Renal pelvis (tissue), 4 donors: ENCODE data around the gene KATNBL1. TPM values are rescaled to one million over a fixed set of nuclear protein-coding genes. Genes with fewer than 3 reads are reported as not detected.
"Not testable (repeated sequence)": the region's sequence is repeated elsewhere in the genome, so short reads cannot be mapped to it uniquely, and the experiment has no call there.

ENCODE experiments used
- DNase-seq: peaks from one replicate; pipeline ENCODE4 v3.0.0-alpha.2; 2013
- polyA plus RNA-seq, 3 donors: library from polyadenylated mRNA; unstranded; fragments of 120-200 nt; gene quantifications; one replicate each; pipeline ENCODE4 v1.2.1, GENCODE V29; 2013; ENCODE audit not compliant: insufficient read length in 3 of 3

The KATNBL1 gene
- polyA plus RNA-seq, 3 donors: 43.5 to 80.8 (median 76.6) TPM

DNA sequence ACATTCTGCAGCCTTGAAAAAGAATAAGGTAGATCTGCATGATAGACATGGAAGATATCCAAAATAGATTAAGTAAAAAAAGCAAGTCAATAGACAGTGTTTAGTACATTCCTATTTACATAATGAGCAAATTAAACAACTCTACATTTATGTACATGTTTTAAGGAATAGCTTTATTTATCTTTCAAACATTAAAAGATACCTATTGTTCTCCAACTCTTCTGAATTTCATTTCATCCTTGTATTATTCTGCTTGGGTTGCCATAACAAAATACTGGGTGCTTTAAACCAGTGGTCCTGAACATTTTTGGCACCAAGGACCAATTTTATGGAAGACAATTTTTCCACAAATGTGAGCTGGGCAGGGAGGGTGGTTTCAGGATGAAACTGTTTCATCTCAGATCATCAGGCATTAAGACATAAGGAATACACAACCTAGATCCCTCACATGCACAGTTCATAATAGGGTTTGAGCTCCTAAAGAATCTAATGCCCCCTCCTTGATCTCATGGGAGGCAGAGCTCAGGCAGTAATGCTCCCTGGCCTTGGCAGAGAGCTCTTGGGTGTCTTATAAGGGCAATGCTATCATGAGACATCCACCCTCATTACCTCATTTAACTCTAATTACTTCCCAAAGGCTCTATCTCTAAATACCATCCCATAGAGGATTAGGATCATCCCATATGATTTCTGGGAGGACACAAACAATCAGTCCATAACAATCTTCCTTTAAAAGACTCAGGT is 6.8 kb upstream of the KATNBL1 start:
- DNase-seq: no peak

GRCh38 chr15:34214135-34214534 is 4.2 kb upstream of the KATNBL1 start:
- no peak for DNase-seq

GRCh38 chr15:34213690-34214089 is 3.8 kb upstream of the KATNBL1 start:
- DNase-seq: no peak

DNA sequence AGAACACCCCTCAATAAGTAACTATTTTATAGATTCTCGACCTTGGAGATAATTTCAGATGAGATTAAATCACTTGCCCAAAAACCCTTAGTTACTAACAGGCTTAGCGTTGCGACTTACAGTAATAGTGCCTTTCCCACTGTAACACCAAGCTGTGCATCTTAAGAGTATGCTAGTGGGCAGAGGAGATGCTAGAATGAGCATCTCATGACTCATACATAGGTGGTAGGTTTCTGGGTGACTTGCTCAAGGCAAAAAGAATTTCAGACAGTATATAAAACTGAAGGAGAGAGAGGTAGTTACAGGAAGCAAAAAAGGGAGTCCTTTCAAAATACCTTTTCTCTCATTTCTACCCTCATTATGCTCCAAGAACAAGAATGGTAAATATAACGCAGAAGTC is 3.9 kb downstream of the KATNBL1 start:
- no peak for DNase-seq

DNA sequence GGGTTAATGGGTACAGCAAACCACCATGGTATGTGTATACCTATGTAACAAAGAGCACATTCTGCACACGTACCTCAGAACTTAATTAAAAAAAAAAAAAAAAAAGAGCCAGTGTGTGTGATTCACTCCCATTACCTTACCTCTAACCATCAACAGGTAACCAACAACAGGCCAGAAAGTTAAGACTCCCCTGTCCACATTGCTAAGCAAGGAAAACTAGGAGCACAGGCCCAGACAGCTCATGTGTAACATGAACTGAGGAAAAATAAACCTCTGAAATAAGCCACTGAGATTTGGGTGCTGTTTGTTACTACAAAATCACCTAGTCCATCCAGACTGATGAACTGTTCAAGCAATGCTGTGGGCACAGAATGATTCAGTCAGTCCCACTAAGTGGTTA is 6.0 kb downstream of the KATNBL1 start:
- no peak for DNase-seq

DNA sequence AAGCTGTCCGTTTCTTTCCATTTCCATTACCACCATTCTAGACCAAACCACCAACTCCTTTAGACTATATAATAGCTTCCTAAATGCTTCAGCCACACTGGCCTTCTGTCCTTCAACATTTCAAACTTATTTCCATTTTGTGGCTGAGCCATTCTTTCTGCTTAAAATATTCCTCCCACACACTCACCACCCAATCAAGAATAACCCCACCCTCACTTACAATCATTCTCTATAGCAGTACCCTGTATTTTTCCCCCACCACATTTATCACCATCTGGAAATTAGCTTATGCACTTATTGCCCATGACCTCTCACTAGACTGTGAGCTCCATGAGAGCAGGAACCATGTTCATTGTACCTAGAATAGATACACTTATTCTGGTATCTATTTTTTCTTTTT is 6.6 kb downstream of the KATNBL1 start:
- DNase-seq: no peak

DNA sequence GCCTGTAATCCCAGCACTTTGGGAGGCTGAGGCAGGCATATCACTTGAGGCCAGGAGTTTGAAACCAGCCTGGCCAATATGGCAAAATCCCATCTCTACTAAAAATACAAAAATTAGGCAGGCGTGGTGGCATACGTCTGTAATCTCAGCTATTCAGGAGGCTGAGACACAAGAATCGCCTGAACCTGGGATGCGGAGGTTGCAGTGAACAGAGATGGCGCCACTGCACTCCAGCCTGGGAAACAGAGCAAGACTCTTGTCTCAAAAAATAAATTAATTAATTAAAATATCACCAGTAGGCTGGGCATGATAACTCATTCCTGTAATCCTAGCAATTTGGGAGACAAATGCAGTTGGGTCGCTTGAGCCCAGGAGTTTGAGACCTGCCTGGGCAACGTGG is 16.6 kb downstream of the KATNBL1 start:
- not testable (repeated sequence) for DNase-seq

DNA sequence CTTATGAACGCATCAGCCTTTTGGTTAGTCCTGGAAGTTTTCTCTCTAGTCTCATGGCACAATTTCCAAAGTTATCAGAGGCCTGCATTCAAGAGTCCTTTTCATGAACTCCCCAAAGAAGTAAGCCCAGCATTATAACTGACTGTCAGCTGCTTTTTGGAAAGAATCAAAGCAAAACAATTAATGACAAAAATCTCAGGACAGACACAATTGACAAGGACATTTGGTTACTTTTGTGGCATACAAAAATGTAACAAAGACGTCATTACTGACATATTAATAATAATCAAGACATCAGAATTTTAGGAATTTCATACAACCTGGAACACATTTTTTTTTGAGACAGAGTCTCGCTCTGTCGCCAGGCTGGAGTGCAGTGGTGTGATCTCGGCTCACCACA is 21.2 kb downstream of the KATNBL1 start:
- no peak for DNase-seq

- DNase-seq: no peak
These were observed 24.2 kb downstream of the KATNBL1 start for GRCh38 chr15:34185666-34186065.

- DNase-seq: no peak
These were observed 27.0 kb downstream of the KATNBL1 start for GRCh38 chr15:34182942-34183341.

DNA sequence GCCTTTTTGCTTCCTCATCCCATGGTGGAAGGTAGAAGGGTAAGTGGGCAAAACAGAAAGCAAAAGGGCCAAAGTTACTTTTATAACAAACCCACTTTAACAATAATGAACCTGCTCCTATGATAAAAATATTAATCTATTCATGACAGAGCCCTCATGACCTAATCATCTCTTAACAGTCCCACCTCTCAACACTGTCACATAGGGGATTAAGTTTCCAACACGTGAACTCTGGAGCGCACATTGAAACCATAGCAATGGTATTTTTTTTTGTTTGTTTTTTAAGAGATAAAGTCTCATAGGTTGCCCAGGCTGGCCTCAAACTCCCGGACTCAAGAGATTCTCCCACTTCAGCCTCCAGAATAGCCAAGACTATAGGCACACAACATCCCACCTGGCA is 30.7 kb downstream of the KATNBL1 start:
- DNase-seq: no peak

DNA sequence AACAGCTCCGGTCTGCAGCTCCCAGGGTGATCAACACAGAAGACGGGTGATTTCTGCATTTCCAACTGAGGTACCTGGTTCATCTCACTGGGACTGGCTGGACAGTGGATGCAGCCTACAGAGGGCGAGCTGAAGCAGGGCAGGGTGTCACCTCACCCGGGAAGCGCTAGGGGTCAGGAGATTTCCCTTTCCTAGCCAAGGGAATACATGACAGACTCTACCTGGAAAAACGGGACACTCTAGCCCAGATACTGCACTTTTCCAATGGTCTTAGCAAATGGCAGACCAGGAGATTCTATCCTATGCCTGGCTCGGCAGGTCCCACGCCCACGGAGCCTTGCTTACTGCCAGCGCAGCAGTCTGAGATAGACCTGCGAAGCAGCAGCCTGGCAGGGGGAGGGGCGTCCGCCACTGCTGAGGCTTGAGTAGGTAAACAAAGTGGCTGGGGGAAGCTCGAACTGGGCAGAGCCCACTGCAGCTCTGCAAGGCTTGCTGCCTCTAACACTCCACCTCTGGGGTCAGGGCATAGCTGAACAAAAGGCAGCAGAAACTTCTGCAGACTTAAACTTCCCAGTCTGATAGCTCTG is 43.8 kb downstream of the KATNBL1 start:
- not testable (repeated sequence) for DNase-seq

GRCh38 chr15:34161329-34161963 is 48.5 kb downstream of the KATNBL1 start:
- no peak for DNase-seq

GRCh38 chr15:34160735-34161134 is 49.2 kb downstream of the KATNBL1 start:
- DNase-seq: no peak

GRCh38 chr15:34158355-34158754 is 51.5 kb downstream of the KATNBL1 start:
- DNase-seq: no peak

DNA sequence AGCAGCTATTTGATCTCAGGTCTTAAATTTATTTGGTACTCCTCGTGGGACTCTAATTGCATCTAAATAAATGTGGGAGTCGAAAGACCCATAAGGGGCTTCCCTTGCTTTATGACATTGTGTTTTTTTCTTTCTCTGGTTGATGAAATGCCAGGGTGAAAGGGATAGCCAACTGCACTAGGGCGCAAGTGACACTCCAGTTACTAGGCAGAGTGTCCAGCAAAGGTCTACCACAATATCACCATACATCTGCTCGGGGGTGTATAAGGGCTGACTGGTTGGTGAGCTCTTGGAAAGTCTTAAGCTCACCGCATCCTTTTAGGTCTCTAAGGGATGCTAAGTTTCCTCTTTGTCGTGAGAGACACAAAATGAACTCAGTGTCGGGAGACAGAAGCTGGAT is 54.0 kb downstream of the KATNBL1 start:
- no peak for DNase-seq

DNA sequence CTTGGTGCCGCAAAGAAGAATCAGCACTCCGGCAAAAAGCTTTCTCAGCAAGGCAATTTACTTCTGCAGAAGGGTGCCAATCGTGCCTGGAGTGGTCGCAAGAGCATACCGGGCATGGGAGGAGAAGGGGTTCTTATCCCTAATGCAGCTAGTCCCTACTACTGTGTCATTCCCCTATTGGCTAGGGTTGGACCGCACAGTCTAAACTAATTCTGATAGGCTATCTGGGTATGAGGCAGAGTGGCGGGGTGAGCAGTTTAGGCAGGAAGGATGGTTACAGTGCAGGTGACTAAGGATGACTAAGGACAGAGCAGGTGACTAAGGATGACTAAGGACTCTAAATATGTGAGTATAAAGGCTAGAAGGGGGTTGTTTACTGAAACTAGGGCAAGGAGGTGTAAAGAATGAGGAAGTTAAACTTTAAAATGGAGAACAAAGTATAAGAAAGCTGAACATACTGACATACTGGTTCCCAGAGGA is 55.1 kb downstream of the KATNBL1 start:
- DNase-seq: no peak

- DNase-seq: no peak
These were observed 62.3 kb downstream of the KATNBL1 start for GRCh38 chr15:34147371-34148140.

GRCh38 chr15:34133511-34133910 is 76.4 kb downstream of the KATNBL1 start:
- no peak for DNase-seq

DNA sequence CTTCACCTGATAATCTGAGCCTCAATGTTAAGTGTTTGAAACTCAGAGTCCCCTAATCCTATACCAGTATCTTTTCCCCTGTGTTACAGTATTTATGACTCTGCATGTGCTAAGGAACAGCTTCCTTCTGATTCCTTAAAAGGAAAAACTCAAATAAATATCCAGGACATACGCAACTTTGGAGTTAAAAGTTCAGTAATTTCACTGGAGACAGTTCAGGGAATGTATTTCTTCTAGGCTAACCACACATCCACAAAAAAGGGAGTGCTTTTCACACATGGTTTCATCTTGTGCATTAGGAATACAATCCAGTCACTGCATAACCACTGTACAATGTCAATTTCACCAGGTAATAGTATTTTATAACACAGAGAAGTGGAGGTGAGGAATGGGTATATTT is 77.0 kb downstream of the KATNBL1 start:
- DNase-seq: no peak

DNA sequence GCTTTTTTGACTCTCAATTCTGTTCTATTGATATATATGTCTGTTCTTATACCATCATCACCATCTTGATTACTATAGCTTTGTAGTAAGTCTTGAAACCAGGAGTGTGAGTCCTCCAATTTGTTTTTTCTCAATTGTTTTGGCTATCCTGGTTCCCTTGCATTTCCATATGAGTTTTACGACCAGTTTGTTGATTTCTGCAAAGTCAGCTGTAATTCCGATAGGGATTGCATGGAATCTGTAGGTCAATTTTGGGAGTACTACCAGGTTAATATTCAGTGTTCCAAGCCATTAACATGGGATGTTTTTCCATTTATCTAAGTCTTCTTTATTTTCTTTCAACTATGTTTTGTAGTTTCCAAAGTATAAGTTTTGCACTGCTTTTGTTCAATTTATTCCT is 81.0 kb downstream of the KATNBL1 start:
- DNase-seq: no peak

GRCh38 chr15:34126522-34126921 is 83.4 kb downstream of the KATNBL1 start:
- DNase-seq: no peak

GRCh38 chr15:34125945-34126344 is 84.0 kb downstream of the KATNBL1 start:
- no peak for DNase-seq
